H1 (cell line): Measurements from ENCODE around the gene MAP4. TPM values are rescaled to one million over a fixed set of nuclear protein-coding genes. Genes with fewer than 3 reads are reported as not detected.

Experiments
- CTCF ChIA-PET: fragments of 300-600 bp; sonication (Branson Sonifier 250); formaldehyde crosslinking; loops from one replicate; lab custom pipeline; 2021; ENCODE audit not compliant: partially characterized antibody; lab: Charles Lee
- POLR2A ChIA-PET: fragments of 300-600 bp; sonication (Branson Sonifier 250); formaldehyde crosslinking; loops from one replicate; lab custom pipeline; 2021; ENCODE audit warnings: inconsistent platforms; ENCODE audit not compliant: partially characterized antibody; lab: Charles Lee
- DNase-seq, 2 experiments: peaks; one replicate each; pipeline versions ENCODE4 v3.0.0 to v3.0.0-alpha.2; 2010 to 2022; ENCODE audit warnings: low spot score in 2 of 2, low read depth in 1 of 2, mixed read lengths in 1 of 2
- FAIRE-seq: peaks from 2 replicates; lab custom pipeline; 2011; peaks lifted over from hg19 to GRCh38; lab: Jason Lieb, UNC
- H2AFZ ChIP-seq: 2 replicates; pipeline ENCODE4 v1.8.1; 2012; ENCODE audit warnings: low read length, inconsistent platforms
- H2AK5ac ChIP-seq: 2 replicates; pipeline ENCODE4 v1.6.1; 2013; ENCODE audit warnings: low read depth, low read length
- H2BK120ac ChIP-seq: replicated peaks from 2 replicates; pipeline ENCODE3; 2013; ENCODE audit warnings: low read depth, low read length, inconsistent platforms
- H2BK12ac ChIP-seq: 2 replicates; pipeline ENCODE4 v1.6.1; 2013; ENCODE audit warnings: low read depth, low read length
- H2BK15ac ChIP-seq: 2 replicates; pipeline ENCODE4 v1.6.1; 2013; ENCODE audit warnings: low read length
- H2BK20ac ChIP-seq: 2 replicates; pipeline ENCODE4 v1.6.1; 2013; ENCODE audit warnings: low read length
- H2BK5ac ChIP-seq: 2 replicates; pipeline ENCODE4 v1.6.1; 2013; ENCODE audit warnings: low read depth, low read length
- H3K14ac ChIP-seq: 2 replicates; pipeline ENCODE4 v1.6.1; 2013; ENCODE audit warnings: inconsistent platforms; ENCODE audit not compliant: insufficient read length
- H3K18ac ChIP-seq: 2 replicates; pipeline ENCODE4 v1.6.1; 2013; ENCODE audit warnings: low read length; ENCODE audit errors: extremely low read depth
- H3K23ac ChIP-seq: 2 replicates; pipeline ENCODE4 v1.6.1; 2013; ENCODE audit warnings: inconsistent platforms; ENCODE audit not compliant: insufficient read length
- H3K23me2 ChIP-seq: 2 replicates; pipeline ENCODE4 v1.6.1; 2013; ENCODE audit warnings: low read depth, low read length
- H3K27ac ChIP-seq: 2 replicates; pipeline ENCODE4 v1.6.1; 2011; ENCODE audit warnings: low read depth, low read length, inconsistent platforms
- H3K27me3 ChIP-seq, 4 experiments: replicated peaks in 1 of 4; 1 replicate in 1 of 4; 2 replicates in 3 of 4; pipeline versions ENCODE4 v1.6.1 to v1.8.1; 2011 to 2013; ENCODE audit warnings: low read length in 3 of 4, mild to moderate bottlenecking in 3 of 4, inconsistent platforms in 2 of 4, mixed read lengths in 2 of 4, moderate library complexity in 1 of 4; ENCODE audit not compliant: control insufficient read depth in 3 of 4, insufficient read depth in 3 of 4; ENCODE audit errors: extremely low read depth in 1 of 4
- H3K36me3 ChIP-seq, 4 experiments: 2 replicates each; pipeline versions ENCODE4 v1.6.1 to v1.8.1; 2011 to 2013; ENCODE audit warnings: mild to moderate bottlenecking in 4 of 4, low read length in 3 of 4, moderate library complexity in 2 of 4, control low read depth in 1 of 4, inconsistent platforms in 1 of 4; ENCODE audit not compliant: insufficient read depth in 4 of 4, control insufficient read depth in 2 of 4
- H3K4ac ChIP-seq: replicated peaks from 2 replicates; pipeline ENCODE3; 2013; ENCODE audit warnings: low read length, low read depth, mixed read lengths, inconsistent platforms; ENCODE audit not compliant: insufficient read length
- H3K4me1 ChIP-seq, 4 experiments: replicated peaks in 1 of 4; 1 replicate in 1 of 4; 2 replicates in 3 of 4; pipeline versions ENCODE4 v1.6.1 to v1.8.1; 2011 to 2013; ENCODE audit warnings: low read length in 3 of 4, inconsistent platforms in 2 of 4, mixed read lengths in 1 of 4; ENCODE audit not compliant: insufficient read depth in 4 of 4, control insufficient read depth in 3 of 4
- H3K4me2 ChIP-seq, 2 experiments: 2 replicates each; pipeline versions ENCODE4 v1.6.1 to v1.8.1; 2011 to 2013; ENCODE audit warnings: low read depth in 2 of 2, low read length in 2 of 2, control low read depth in 1 of 2, inconsistent platforms in 1 of 2, mild to moderate bottlenecking in 1 of 2; ENCODE audit not compliant: insufficient read depth in 1 of 2
- H3K4me3 ChIP-seq, 4 experiments: fragments of 200-600, 300-600 bp in 1 of 4; sonication (generic), shearing (Covaris generic), sonication (Bioruptor Twin) in 1 of 4; 2 replicates each; pipeline versions ENCODE4 v1.5.1 to v1.8.1; 2011 to 2016; ENCODE audit warnings: low read length in 4 of 4, low read depth in 3 of 4, control low read depth in 2 of 4, inconsistent platforms in 2 of 4, mild to moderate bottlenecking in 2 of 4, mixed read lengths in 1 of 4, moderate library complexity in 1 of 4; ENCODE audit not compliant: insufficient read depth in 2 of 4; ENCODE audit errors: extremely low read depth in 1 of 4
- H3K56ac ChIP-seq: replicated peaks from 2 replicates; pipeline ENCODE3; 2013; ENCODE audit warnings: low read depth, mild to moderate bottlenecking, mixed read lengths, low read length, inconsistent platforms; ENCODE audit not compliant: insufficient read length
- H3K79me1 ChIP-seq: 2 replicates; pipeline ENCODE4 v1.6.1; 2013; ENCODE audit warnings: low read depth, low read length, control low read depth
- H3K79me2 ChIP-seq, 2 experiments: 2 replicates each; pipeline versions ENCODE4 v1.6.1 to v1.8.1; 2012 to 2013; ENCODE audit warnings: low read length in 2 of 2, mild to moderate bottlenecking in 2 of 2, inconsistent platforms in 1 of 2; ENCODE audit not compliant: insufficient read depth in 2 of 2, control insufficient read depth in 1 of 2
- H3K9ac ChIP-seq, 4 experiments: replicated peaks in 1 of 4; 1 replicate in 1 of 4; 2 replicates in 3 of 4; pipeline versions ENCODE4 v1.6.1 to v1.8.1; 2011 to 2013; ENCODE audit warnings: low read depth in 3 of 4, low read length in 3 of 4, control low read depth in 2 of 4, mild to moderate bottlenecking in 2 of 4, moderate library complexity in 2 of 4, inconsistent platforms in 1 of 4; ENCODE audit errors: extremely low read depth in 1 of 4
- H3K9me3 ChIP-seq, 2 experiments: 2 replicates each; pipeline versions ENCODE4 v1.6.1 to v1.8.1; 2012 to 2013; ENCODE audit warnings: mild to moderate bottlenecking in 2 of 2, moderate library complexity in 2 of 2, control low read depth in 1 of 2, inconsistent platforms in 1 of 2, low read depth in 1 of 2, low read length in 1 of 2, mixed read lengths in 1 of 2; ENCODE audit not compliant: insufficient read depth in 2 of 2
- H4K20me1 ChIP-seq, 2 experiments: replicated peaks in 1 of 2; 2 replicates each; pipeline versions ENCODE3 to v1.8.1; 2011 to 2013; ENCODE audit warnings: inconsistent platforms in 2 of 2, low read length in 2 of 2, mild to moderate bottlenecking in 1 of 2; ENCODE audit not compliant: insufficient read depth in 2 of 2, control insufficient read depth in 1 of 2
- H4K5ac ChIP-seq: 2 replicates; pipeline ENCODE4 v1.6.1; 2013; ENCODE audit warnings: low read length, low read depth, mixed read lengths, inconsistent platforms; ENCODE audit not compliant: insufficient read length
- H4K8ac ChIP-seq: 2 replicates; pipeline ENCODE4 v1.8.0; 2013; ENCODE audit warnings: mild to moderate bottlenecking, moderate library complexity, low read length, inconsistent platforms; ENCODE audit not compliant: insufficient read depth; ENCODE audit errors: extremely low read depth
- H4K91ac ChIP-seq: replicated peaks from 2 replicates; pipeline ENCODE3; 2013; ENCODE audit warnings: low read length, mixed read lengths, inconsistent platforms; ENCODE audit not compliant: insufficient read length
- CBX8 ChIP-seq: fragments of 300-800, 300-1000 bp; sonication (generic); IDR thresholded peaks from 2 replicates; pipeline ENCODE4 v1.7.1; 2016; ENCODE audit warnings: low read depth, low read length, borderline replicate concordance
- EP300 ChIP-seq, 2 experiments: IDR thresholded peaks; 1 replicate in 1 of 2; 2 replicates in 1 of 2; pipeline ENCODE4 v1.6.1; 2011 to 2012; ENCODE audit warnings: low read depth in 2 of 2, low read length in 2 of 2, mild to moderate bottlenecking in 2 of 2, borderline replicate concordance in 1 of 2, inconsistent platforms in 1 of 2, moderate library complexity in 1 of 2
- NANOG ChIP-seq: IDR thresholded peaks from 2 replicates; pipeline ENCODE4 v1.6.1; 2011; ENCODE audit warnings: low read length, low read depth, mild to moderate bottlenecking, inconsistent platforms; ENCODE audit not compliant: insufficient read depth, poor library complexity, severe bottlenecking
- TAF7 ChIP-seq: optimal IDR thresholded peaks from 2 replicates; pipeline ENCODE3; 2011; ENCODE audit warnings: low read depth, mild to moderate bottlenecking, inconsistent platforms, low read length, moderate library complexity, borderline replicate concordance
- WGBS, 2 experiments: shearing (Covaris generic) in 1 of 2; methylation state at CpG; one replicate each; pipeline versions ENCODE4 v1.1.6 to v1.1.7; 2013 to 2015; ENCODE audit warnings: low lambda C conversion rate in 2 of 2, mixed read lengths in 2 of 2, inconsistent platforms in 1 of 2, low coverage in 1 of 2, missing lambda C conversion rate in 1 of 2; ENCODE audit not compliant: insufficient replicate concordance in 2 of 2, insufficient coverage in 1 of 2, insufficient read length in 1 of 2; ENCODE audit errors: extremely low coverage in 1 of 2, missing lambda C conversion rate in 1 of 2; 5-methylcytosine and 5-hydroxymethylcytosine counted together
- polyA plus RNA-seq, 7 experiments: library from polyadenylated mRNA; depleted of rRNA in 3 of 7; stranded (reverse) in 5 of 7; unstranded in 2 of 7; fragments of >200 nt in 5 of 7; fragments of 200-250 nt in 2 of 7; gene quantifications; 1 replicate in 5 of 7; 2 replicates in 1 of 7; 4 replicates in 1 of 7; pipeline versions ENCODE4 v1.2.1 to v1.2.3, GENCODE V29; 2011 to 2013; ENCODE audit warnings: missing spikeins in 2 of 7, mixed read lengths in 2 of 7
- total RNA-seq: library from RNA; stranded (reverse); fragmentation: NEBNext Ultra II Directional; extraction: Animal tissue kit (Norgen Biotek cat#: 25700); gene quantifications from 2 replicates; pipeline ENCODE4 v1.2.1, GENCODE V29; 2021

The MAP4 gene
- total and polyA plus RNA-seq, 2 of the 8 experiments (the other 6 are each of a cell fraction or from before 2014, with no cell fraction given), result 67.0 to 179 TPM

GRCh38 chr3:47874438-47874837 lies 141.8 kb downstream of the MAP4 start:
- no peak for TF ChIP-seq EP300 (IDR thresholded peaks at IDR 0.05; ENCODE audit: borderline replicate concordance in 1 of 2, low read depth in 2 of 2, low read length in 2 of 2)
- no peak for TF ChIP-seq NANOG
- no peak for TF ChIP-seq CBX8
- no peak for TF ChIP-seq TAF7
- TF ChIP-seq, all 59 proteins: peak for 0
- Histone ChIP-seq H4K5ac (no peak overlapping the region), H3K36me3 (peaks cover 9 to 33% (median 27%) of the 10 kb centered on the region in 4 experiments; a peak in 7 of 8 replicates), H2BK20ac (no peak overlapping the region), H2BK15ac (no peak overlapping the region), H3K18ac (no peak overlapping the region), H3K9me3 (no peaks in the 10 kb centered on the region), H2BK5ac (no peak overlapping the region), H3K4me1 (peaks cover 0 to 3% (median 0%) of the 10 kb centered on the region in 4 experiments; a peak in 2 of 7 replicates), H3K14ac (no peak overlapping the region), H4K91ac (no peak overlapping the region), H3K79me2 (no peaks in the 10 kb centered on the region), H2BK120ac (no peak overlapping the region), H3K4me3 (no peak overlapping the region), H3K4ac (no peak overlapping the region), H2AFZ (no peak overlapping the region), H2BK12ac (no peak overlapping the region), H3K23ac (no peak overlapping the region), H2AK5ac (no peak overlapping the region), H4K8ac (no peak overlapping the region), H3K27ac (no peak overlapping the region), H3K23me2 (no peaks in the 10 kb centered on the region), H3K9ac (no peak overlapping the region), H3K27me3 (no peaks in the 10 kb centered on the region), H4K20me1 (no peaks in the 10 kb centered on the region), H3K79me1 (no peaks in the 10 kb centered on the region), H3K56ac (no peak overlapping the region), H3K4me2 (no peak overlapping the region)
- CTCF ChIA-PET, result interaction anchor here (1.0 to 1.9 kb wide), 7 partner anchors 9 to 277 kb away, joined by 3 to 8 read pairs (median 5); no protein-coding TSS in a partner anchor
- FAIRE-seq (no peak), DNase-seq (no peak)
- 93% methylated on average over 2 of the region's 2 CpGs; no CpG with 5 or more reads in 1 of the 2 experiments for WGBS, 2 experiments
- POLR2A ChIA-PET, result interaction anchor here (0.7 to 2.0 kb wide), 2 partner anchors 22 to 314 kb away, joined by 3 to 5 read pairs; no protein-coding TSS in a partner anchor
